Esophagus muscularis mucosa (tissue), 4 donors: ENCODE measurements around the gene BCAS1.

Source experiments
- CTCF ChIP-seq, 3 experiments: fragments of 200-600 bp in 2 of 3; fragments of 450-650 bp in 1 of 3; sonication (generic) in 2 of 3; IDR thresholded peaks; one replicate each; pipeline ENCODE4 v1.5.1; 2017 to 2019; ENCODE audit warnings: antibody characterized with exemption in 3 of 3, mild to moderate bottlenecking in 2 of 3, moderate library complexity in 1 of 3
- EP300 ChIP-seq: sonication (generic); formaldehyde crosslinking; IDR thresholded peaks from one replicate; pipeline ENCODE4 v1.6.1; 2017; ENCODE audit warnings: antibody characterized with exemption
- POLR2A ChIP-seq: fragments of 450-650 bp; IDR thresholded peaks from one replicate; pipeline ENCODE4 v1.6.1; 2017; ENCODE audit warnings: antibody characterized with exemption, moderate library complexity, mild to moderate bottlenecking, low read depth

- TF ChIP-seq EP300 (no peak), CTCF (IDR thresholded peaks at IDR 0.05) (no peak), POLR2A (no peak)
Observed at GRCh38 chr20:54069501-54069971, 858 bp downstream of the BCAS1 start.
